Memory B cell (primary cell): ENCODE data around the gene DNAH2.
"Not testable (repeated sequence)": the region's sequence is repeated elsewhere in the genome, so short reads cannot be mapped to it uniquely, and the experiment has no call there.

Experiments used
- ATAC-seq: fragments of 150-1000 bp; cut with Tn5 transposase; 2 replicates; pipeline ENCODE4 v1.10.0; 2021; ENCODE audit warnings: low read depth, mild to moderate bottlenecking, moderate library complexity
- DNase-seq, 2 donors: peaks; one replicate each; pipeline ENCODE4 v3.0.0; 2022; ENCODE audit warnings: low spot score in 2 of 2
- H3K27ac Mint-ChIP-seq: one replicate; pipeline ENCODE4 v1.8.0; 2022; ENCODE audit warnings: mild to moderate bottlenecking, moderate library complexity, mixed read lengths
- H3K27me3 Mint-ChIP-seq: one replicate; pipeline ENCODE4 v1.8.0; 2022; ENCODE audit warnings: mixed read lengths
- H3K36me3 Mint-ChIP-seq: one replicate; pipeline ENCODE4 v1.8.0; 2022; ENCODE audit warnings: mild to moderate bottlenecking, mixed read lengths
- H3K4me1 Mint-ChIP-seq: one replicate; pipeline ENCODE4 v1.8.0; 2022; ENCODE audit warnings: mixed read lengths
- H3K4me3 Mint-ChIP-seq: one replicate; pipeline ENCODE4 v1.8.0; 2022; ENCODE audit warnings: mild to moderate bottlenecking, moderate library complexity, mixed read lengths
- H3K9me3 Mint-ChIP-seq: one replicate; pipeline ENCODE4 v1.8.0; 2022; ENCODE audit warnings: mixed read lengths

DNAH2 gene

GRCh38 chr17:7798839-7799238 lies 81.3 kb downstream of the DNAH2 start:
- H3K36me3 Mint-ChIP-seq = no peaks in the 10 kb centered on the region
- ATAC-seq (no peak), DNase-seq (no peak)
- peaks cover 19% of the 10 kb centered on the region for H3K27me3 Mint-ChIP-seq
- H3K4me1 Mint-ChIP-seq = peaks cover 2% of the 10 kb centered on the region
- no peak overlapping the region for H3K27ac Mint-ChIP-seq
- no peaks in the 10 kb centered on the region for H3K9me3 Mint-ChIP-seq
- no peak overlapping the region for H3K4me3 Mint-ChIP-seq

GRCh38 chr17:7803981-7804380 lies 86.4 kb downstream of the DNAH2 start:
- peaks cover 2% of the 10 kb centered on the region for H3K4me1 Mint-ChIP-seq
- no peaks in the 10 kb centered on the region for H3K9me3 Mint-ChIP-seq

GRCh38 chr17:7806587-7806986 lies 89.0 kb downstream of the DNAH2 start:
- Mint-ChIP-seq H3K4me3 (no peak overlapping the region), H3K27me3 (peaks cover 25% of the 10 kb centered on the region), H3K9me3 (no peaks in the 10 kb centered on the region), H3K36me3 (no peaks in the 10 kb centered on the region), H3K27ac (no peak overlapping the region), H3K4me1 (peaks cover 2% of the 10 kb centered on the region)
- no peak for ATAC-seq
- no peak for DNase-seq

More at GRCh38 chr17:7803981-7804380, 86.4 kb downstream of the DNAH2 start:
- H3K4me3 Mint-ChIP-seq = no peak overlapping the region
- ATAC-seq (no peak), DNase-seq (no peak)
- peaks cover 26% of the 10 kb centered on the region for H3K27me3 Mint-ChIP-seq
- no peaks in the 10 kb centered on the region for H3K36me3 Mint-ChIP-seq
- no peak overlapping the region for H3K27ac Mint-ChIP-seq

- H3K4me1 Mint-ChIP-seq = peaks cover 2% of the 10 kb centered on the region
- ATAC-seq (no peak), DNase-seq (no peak)
- no peak overlapping the region for H3K27ac Mint-ChIP-seq
- no peaks in the 10 kb centered on the region for H3K36me3 Mint-ChIP-seq
- no peak overlapping the region for H3K4me3 Mint-ChIP-seq
- no peaks in the 10 kb centered on the region for H3K9me3 Mint-ChIP-seq
- H3K27me3 Mint-ChIP-seq = peaks cover 23% of the 10 kb centered on the region
These were observed 89.7 kb downstream of the DNAH2 start for GRCh38 chr17:7807206-7807605.

- Mint-ChIP-seq H3K27me3 (peaks cover 19% of the 10 kb centered on the region), H3K4me1 (no peaks in the 10 kb centered on the region), H3K27ac (no peak overlapping the region), H3K9me3 (no peaks in the 10 kb centered on the region), H3K36me3 (no peaks in the 10 kb centered on the region), H3K4me3 (no peak overlapping the region)
- ATAC-seq (no peak), DNase-seq (no peak)
These were observed 91.7 kb downstream of the DNAH2 start for GRCh38 chr17:7809086-7809790.

GRCh38 chr17:7809791-7810343 lies 92.3 kb downstream of the DNAH2 start:
- not testable (repeated sequence) for H3K36me3 Mint-ChIP-seq, H3K4me3 Mint-ChIP-seq, DNase-seq, ATAC-seq, H3K9me3 Mint-ChIP-seq, H3K27ac Mint-ChIP-seq, H3K4me1 Mint-ChIP-seq
- H3K27me3 Mint-ChIP-seq = peaks cover 19% of the 10 kb centered on the region

- Mint-ChIP-seq H3K27me3 (peaks cover 14% of the 10 kb centered on the region), H3K4me3 (no peak overlapping the region), H3K36me3 (no peaks in the 10 kb centered on the region), H3K27ac (no peak overlapping the region), H3K9me3 (no peaks in the 10 kb centered on the region), H3K4me1 (no peaks in the 10 kb centered on the region)
- DNase-seq (no peak), ATAC-seq (no peak)
These were observed 93.7 kb downstream of the DNAH2 start for GRCh38 chr17:7811251-7811650.

- no peak overlapping the region for H3K27ac Mint-ChIP-seq
These were observed 97.4 kb downstream of the DNAH2 start for GRCh38 chr17:7814969-7815368.

GRCh38 chr17:7816926-7817642 lies 99.5 kb downstream of the DNAH2 start:
- Mint-ChIP-seq H3K9me3 (no peaks in the 10 kb centered on the region), H3K27me3 (peaks cover 4% of the 10 kb centered on the region), H3K36me3 (no peaks in the 10 kb centered on the region), H3K27ac (no peak overlapping the region), H3K4me3 (no peak overlapping the region), H3K4me1 (no peaks in the 10 kb centered on the region)
- no peak for DNase-seq
- ATAC-seq = no peak

More at GRCh38 chr17:7814969-7815368, 97.4 kb downstream of the DNAH2 start:
- Mint-ChIP-seq H3K9me3 (no peaks in the 10 kb centered on the region), H3K4me1 (no peaks in the 10 kb centered on the region), H3K27me3 (peaks cover 2% of the 10 kb centered on the region), H3K4me3 (no peak overlapping the region), H3K36me3 (no peaks in the 10 kb centered on the region)
- ATAC-seq = no peak
- DNase-seq = no peak

- ATAC-seq (no peak), DNase-seq (no peak)
- Mint-ChIP-seq H3K4me1 (no peaks in the 10 kb centered on the region), H3K27ac (no peak overlapping the region), H3K9me3 (no peaks in the 10 kb centered on the region), H3K4me3 (no peak overlapping the region), H3K36me3 (no peaks in the 10 kb centered on the region), H3K27me3 (peaks cover 4% of the 10 kb centered on the region)
These were observed 100.1 kb downstream of the DNAH2 start for GRCh38 chr17:7817643-7817964.

- peaks cover 4% of the 10 kb centered on the region for H3K27me3 Mint-ChIP-seq
- H3K36me3 Mint-ChIP-seq = no peaks in the 10 kb centered on the region
- no peak overlapping the region for H3K4me3 Mint-ChIP-seq
- no peak overlapping the region for H3K27ac Mint-ChIP-seq
- DNase-seq (no peak), ATAC-seq (no peak)
- no peaks in the 10 kb centered on the region for H3K9me3 Mint-ChIP-seq
- no peaks in the 10 kb centered on the region for H3K4me1 Mint-ChIP-seq
These were observed 100.5 kb downstream of the DNAH2 start for GRCh38 chr17:7818026-7818425.

- H3K27me3 Mint-ChIP-seq = peaks cover 6% of the 10 kb centered on the region
- H3K4me3 Mint-ChIP-seq = no peak overlapping the region
- H3K4me1 Mint-ChIP-seq = no peaks in the 10 kb centered on the region
- ATAC-seq = no peak
- no peak overlapping the region for H3K27ac Mint-ChIP-seq
- H3K9me3 Mint-ChIP-seq = no peaks in the 10 kb centered on the region
- DNase-seq = no peak
- H3K36me3 Mint-ChIP-seq = no peaks in the 10 kb centered on the region
These were observed 101.5 kb downstream of the DNAH2 start for GRCh38 chr17:7818746-7819645.

- Mint-ChIP-seq H3K27me3 (peaks cover 6% of the 10 kb centered on the region), H3K36me3 (no peaks in the 10 kb centered on the region), H3K27ac (no peak overlapping the region), H3K9me3 (no peaks in the 10 kb centered on the region), H3K4me1 (no peaks in the 10 kb centered on the region), H3K4me3 (no peak overlapping the region)
- DNase-seq (no peak), ATAC-seq (no peak)
These were observed 102.7 kb downstream of the DNAH2 start for GRCh38 chr17:7820231-7820630.

- Mint-ChIP-seq H3K4me3 (no peak overlapping the region), H3K27ac (no peak overlapping the region), H3K9me3 (no peaks in the 10 kb centered on the region), H3K4me1 (no peaks in the 10 kb centered on the region), H3K27me3 (peaks cover 4% of the 10 kb centered on the region), H3K36me3 (no peaks in the 10 kb centered on the region)
- DNase-seq (no peak), ATAC-seq (no peak)
These were observed 104.6 kb downstream of the DNAH2 start for GRCh38 chr17:7822126-7822525.
